GM12801 (cell line): Measurements from ENCODE around the gene ZMIZ1.

Experiments used
- CTCF ChIP-seq: IDR thresholded peaks from one replicate; pipeline ENCODE4 v1.5.1; 2011; ENCODE audit warnings: control low read depth; ENCODE audit not compliant: insufficient read length; ENCODE audit errors: extremely low read depth

The ZMIZ1 gene

GRCh38 chr10:79287973-79288723, 219.4 kb downstream of the ZMIZ1 start:
- no peak for TF ChIP-seq CTCF

- no peak for TF ChIP-seq CTCF
Observed at GRCh38 chr10:79289801-79290200, 221.0 kb downstream of the ZMIZ1 start.

GRCh38 chr10:79292026-79292766, 223.4 kb downstream of the ZMIZ1 start:
- no peak for TF ChIP-seq CTCF

GRCh38 chr10:79292891-79293746, 224.4 kb downstream of the ZMIZ1 start:
- no peak for TF ChIP-seq CTCF

GRCh38 chr10:79293841-79294581, 225.2 kb downstream of the ZMIZ1 start:
- TF ChIP-seq CTCF = no peak

GRCh38 chr10:79295563-79295962, 226.8 kb downstream of the ZMIZ1 start:
- TF ChIP-seq CTCF = no peak
